ENCODE data around the gene TMEM79. TPM values are rescaled to one million over a fixed set of nuclear protein-coding genes. Genes with fewer than 3 reads are reported as not detected.

The TMEM79 gene
- total and polyA plus RNA-seq, 2 experiments from 2014 or later = 3.0 to 4.0 TPM

GRCh38 chr1:156262461-156263287 lies 21.5 kb upstream of the TMEM79 start:
- TF ChIP-seq CTCF (IDR thresholded peaks at IDR 0.05; ENCODE audit: low read depth, low read length) = no peak
- peaks cover 71% of the 10 kb centered on the region for H3K36me3 ChIP-seq

GRCh38 chr1:156263288-156263655 lies 20.9 kb upstream of the TMEM79 start:
- Histone ChIP-seq H3K27me3 (no peaks in the 10 kb centered on the region), H3K4me1 (ENCODE audit: low read depth) (no peaks in the 10 kb centered on the region), H3K27ac (no peak overlapping the region), H3K36me3 (peaks cover 71% of the 10 kb centered on the region), H3K4me3 (no peak overlapping the region), H3K9me3 (ENCODE audit: low read depth) (no peaks in the 10 kb centered on the region)
- TF ChIP-seq CTCF (IDR thresholded peaks at IDR 0.05; ENCODE audit: low read depth, low read length) = no peak
- no peak for DNase-seq (ENCODE audit: low read depth in 1 of 2, low spot score in 1 of 2)

More at GRCh38 chr1:156262461-156263287, 21.5 kb upstream of the TMEM79 start:
- no peaks in the 10 kb centered on the region for H3K9me3 ChIP-seq (ENCODE audit: low read depth)
- H3K4me1 ChIP-seq (ENCODE audit: low read depth) = no peaks in the 10 kb centered on the region
- peak in 1 of 2 donors; percentile 63 for DNase-seq (ENCODE audit: low read depth in 1 of 2, low spot score in 1 of 2)
- no peaks in the 10 kb centered on the region for H3K27me3 ChIP-seq
- no peak overlapping the region for H3K27ac ChIP-seq
- H3K4me3 ChIP-seq = no peak overlapping the region

- Histone ChIP-seq H3K4me3 (no peak overlapping the region), H3K27ac (no peak overlapping the region), H3K9me3 (ENCODE audit: low read depth) (no peaks in the 10 kb centered on the region), H3K27me3 (no peaks in the 10 kb centered on the region), H3K36me3 (peaks cover 69% of the 10 kb centered on the region), H3K4me1 (ENCODE audit: low read depth) (no peaks in the 10 kb centered on the region)
- DNase-seq (ENCODE audit: low read depth in 1 of 2, low spot score in 1 of 2) = no peak
- TF ChIP-seq CTCF (IDR thresholded peaks at IDR 0.05; ENCODE audit: low read depth, low read length) = no peak
These were observed 18.1 kb upstream of the TMEM79 start for GRCh38 chr1:156266051-156266450.

GRCh38 chr1:156268336-156268735 lies 15.8 kb upstream of the TMEM79 start:
- peaks cover 75% of the 10 kb centered on the region for H3K36me3 ChIP-seq
- no peaks in the 10 kb centered on the region for H3K27me3 ChIP-seq
- H3K4me3 ChIP-seq = no peak overlapping the region
- no peaks in the 10 kb centered on the region for H3K4me1 ChIP-seq (ENCODE audit: low read depth)
- peak in 1 of 2 donors; percentile 65 for DNase-seq (ENCODE audit: low read depth in 1 of 2, low spot score in 1 of 2)
- H3K27ac ChIP-seq = no peak overlapping the region
- TF ChIP-seq CTCF (IDR thresholded peaks at IDR 0.05; ENCODE audit: low read depth, low read length) = no peak
- H3K9me3 ChIP-seq (ENCODE audit: low read depth) = no peaks in the 10 kb centered on the region

GRCh38 chr1:156270314-156270713 lies 13.8 kb upstream of the TMEM79 start:
- Histone ChIP-seq H3K4me1 (ENCODE audit: low read depth) (no peaks in the 10 kb centered on the region), H3K27ac (no peak overlapping the region), H3K36me3 (peaks cover 74% of the 10 kb centered on the region), H3K4me3 (no peak overlapping the region), H3K9me3 (ENCODE audit: low read depth) (no peaks in the 10 kb centered on the region), H3K27me3 (no peaks in the 10 kb centered on the region)
- DNase-seq (ENCODE audit: low read depth in 1 of 2, low spot score in 1 of 2) = no peak
- no peak for TF ChIP-seq CTCF (IDR thresholded peaks at IDR 0.05; ENCODE audit: low read depth, low read length)

All from cardiac muscle cell (in vitro differentiated cells and primary cell).